Ovary (tissue), 10 donors: ENCODE measurements around the gene CACNA1S. TPM values are rescaled to one million over a fixed set of nuclear protein-coding genes. Genes with fewer than 3 reads are reported as not detected.

ENCODE experiments used
- DNase-seq, 5 donors: peaks; one replicate each; pipeline ENCODE4 v3.0.0-alpha.2; 2019 to 2020
- H3K27ac ChIP-seq, 2 donors: fragments of 200-600 bp; one replicate each; pipeline versions ENCODE4 v1.5.1 to v1.8.0; 2019 to 2022
- H3K27me3 ChIP-seq: fragments of 200-600 bp; one replicate; pipeline ENCODE4 v1.8.0; 2022
- H3K36me3 ChIP-seq: fragments of 200-600 bp; sonication (generic); one replicate; pipeline ENCODE4 v1.5.1; 2019
- H3K4me1 ChIP-seq: one replicate; pipeline ENCODE4 v1.8.1; 2013; ENCODE audit warnings: mild to moderate bottlenecking, moderate library complexity; ENCODE audit not compliant: insufficient read depth
- H3K4me3 ChIP-seq: fragments of 200-600 bp; sonication (generic); one replicate; pipeline ENCODE4 v1.5.1; 2017
- H3K9me3 ChIP-seq, 2 donors: fragments of 200-600 bp in 1 of 2; sonication (generic) in 1 of 2; one replicate each; pipeline versions ENCODE4 v1.5.1 to v1.8.1; 2013 to 2019; ENCODE audit warnings: mild to moderate bottlenecking in 1 of 2, moderate library complexity in 1 of 2
- EP300 ChIP-seq: sonication (generic); formaldehyde crosslinking; IDR thresholded peaks from one replicate; pipeline ENCODE4 v1.6.1; 2017; ENCODE audit warnings: antibody characterized with exemption
- POLR2A ChIP-seq: fragments of 450-650 bp; IDR thresholded peaks from one replicate; pipeline ENCODE4 v1.6.1; 2017; ENCODE audit warnings: antibody characterized with exemption, mild to moderate bottlenecking, moderate library complexity
- WGBS, 3 donors: extraction: QIAGEN DNeasy Blood & Tissue Kit in 1 of 3; methylation state at CpG; one replicate each; pipeline versions ENCODE4 v1.1.5 to v1.1.7; 2013 to 2017; 5-methylcytosine and 5-hydroxymethylcytosine counted together
- intact Hi-C, 4 donors: fragments of 100-400 bp; cut with DNase I; formaldehyde crosslinking; loops; one replicate each; pipeline versions ENCODE4 v1.11.0 to v1.15.1; 2022 to 2023
- long read RNA-seq, 3 donors: library from polyadenylated mRNA in 2 of 3; unstranded in 2 of 3; transcript quantifications; one replicate each; pipeline ENCODE4 v2.0.0 and lab custom pipeline, GENCODE V29; 2021 to 2026
- polyA plus RNA-seq, 2 donors: library from polyadenylated mRNA; stranded (reverse); fragments of 200-250 nt in 1 of 2; fragments of 350-450 nt in 1 of 2; fragmentation: Illumina TruSeq in 1 of 2; extraction: RNeasy Lipid Tissue Mini Kit (QIAGEN cat#74804) in 1 of 2; gene quantifications; one replicate each; pipeline ENCODE4 v1.2.3, GENCODE V29; 2013 to 2014
- total RNA-seq, 7 donors: library from RNA; depleted of rRNA in 2 of 7; stranded (reverse); fragments of >200 nt in 2 of 7; fragmentation: NEBNext Ultra II Directional in 3 of 7; extraction: Animal tissue kit (Norgen Biotek cat#: 25700) in 3 of 7; gene quantifications; one replicate each; pipeline versions ENCODE4 v1.1.0 to v1.2.4, GENCODE V29; 2016 to 2023
- TF ChIP-seq, protein P1 (sequence below), 3 donors: fragments of 450-650 bp in 2 of 3; fragments of 200-600 bp in 1 of 3; IDR thresholded peaks; one replicate each; pipeline versions ENCODE4 v1.5.1 to v1.8.0; 2016 to 2022; ENCODE audit warnings: antibody characterized with exemption in 3 of 3, mild to moderate bottlenecking in 1 of 3
- donor health status: DM: no; HTN: no; CAD: no; lungs with moderate emphysema.
- donor health status: DM: no; HTN: no; CAD: no.
- donor health status: Bipolar disorder and iron deficiency.
- donor health status: DM: yes; HTN: yes; CAD: no.
- donor health status: DM: no; HTN: no; CAD: no.
- donor health status: DM: yes; HTN: yes; CAD: no.

Gene CACNA1S
- under 1 TPM in 1 of 7 donors, not detected in 6; 0.05 TPM for total RNA-seq
- under 1 TPM; 0.01 to 0.05 TPM for polyA plus RNA-seq
- long read RNA-seq, donor 1: 0 reads
- long read RNA-seq, donor 2: 0 reads
- long read RNA-seq, donor 3: 0 reads

DNA sequence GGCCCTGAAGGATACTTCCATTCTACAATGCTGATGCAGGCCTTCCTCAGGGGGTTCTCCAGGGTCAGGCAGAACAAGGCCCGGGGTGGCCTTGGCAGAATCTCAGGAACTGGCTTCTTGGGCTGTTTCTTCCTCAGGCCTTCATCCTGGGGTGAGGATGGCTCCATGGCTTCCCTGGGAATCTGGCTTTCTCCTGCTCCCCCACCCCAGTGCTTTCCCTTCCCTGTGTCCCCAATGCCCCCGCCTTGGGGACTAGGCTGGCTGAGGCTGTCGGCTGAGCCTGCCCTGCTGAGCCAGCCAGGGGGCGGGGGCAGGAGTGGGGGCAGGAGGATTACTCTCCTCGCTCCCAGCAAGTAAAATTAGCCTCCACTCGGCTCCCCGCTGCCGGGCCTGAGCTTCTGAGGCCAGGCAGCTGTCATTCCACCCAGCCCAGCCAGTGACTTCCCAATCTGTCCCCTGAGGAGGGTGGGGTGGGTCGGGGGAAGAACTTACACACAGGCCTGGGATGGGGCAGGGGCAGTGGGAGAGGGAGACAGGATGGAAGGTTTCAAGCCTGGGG lies at the start of gene CACNA1S:
TSS of gene CACNA1S (minus strand) at position 254 of the 559 bp plus-strand sequence. CDS start at position 167, 87 bp downstream.
- Histone ChIP-seq H3K4me1 (no peaks in the 10 kb centered on the region), H3K27ac (no peak within 1 kb of the TSS), H3K9me3 (no peaks in the 10 kb centered on the region), H3K27me3 (no peaks in the 10 kb centered on the region), H3K36me3 (no peaks in the 10 kb centered on the region), H3K4me3 (no peak within 1 kb of the TSS)
- WGBS, 3 donors: 80 to 88% (median 87%) methylated on average over 9 of the region's 9 CpGs
- DNase-seq: no peak
- TF ChIP-seq EP300 (no peak), POLR2A (no peak)
- TF ChIP-seq, protein P1, sequence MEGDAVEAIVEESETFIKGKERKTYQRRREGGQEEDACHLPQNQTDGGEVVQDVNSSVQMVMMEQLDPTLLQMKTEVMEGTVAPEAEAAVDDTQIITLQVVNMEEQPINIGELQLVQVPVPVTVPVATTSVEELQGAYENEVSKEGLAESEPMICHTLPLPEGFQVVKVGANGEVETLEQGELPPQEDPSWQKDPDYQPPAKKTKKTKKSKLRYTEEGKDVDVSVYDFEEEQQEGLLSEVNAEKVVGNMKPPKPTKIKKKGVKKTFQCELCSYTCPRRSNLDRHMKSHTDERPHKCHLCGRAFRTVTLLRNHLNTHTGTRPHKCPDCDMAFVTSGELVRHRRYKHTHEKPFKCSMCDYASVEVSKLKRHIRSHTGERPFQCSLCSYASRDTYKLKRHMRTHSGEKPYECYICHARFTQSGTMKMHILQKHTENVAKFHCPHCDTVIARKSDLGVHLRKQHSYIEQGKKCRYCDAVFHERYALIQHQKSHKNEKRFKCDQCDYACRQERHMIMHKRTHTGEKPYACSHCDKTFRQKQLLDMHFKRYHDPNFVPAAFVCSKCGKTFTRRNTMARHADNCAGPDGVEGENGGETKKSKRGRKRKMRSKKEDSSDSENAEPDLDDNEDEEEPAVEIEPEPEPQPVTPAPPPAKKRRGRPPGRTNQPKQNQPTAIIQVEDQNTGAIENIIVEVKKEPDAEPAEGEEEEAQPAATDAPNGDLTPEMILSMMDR (IDR thresholded peaks at IDR 0.05): no peak
- intact Hi-C loops: loop anchor here in 2 of 4 donors (5.0 kb wide), 1 partner anchor 140 kb away; no protein-coding TSS in a partner anchor

DNA sequence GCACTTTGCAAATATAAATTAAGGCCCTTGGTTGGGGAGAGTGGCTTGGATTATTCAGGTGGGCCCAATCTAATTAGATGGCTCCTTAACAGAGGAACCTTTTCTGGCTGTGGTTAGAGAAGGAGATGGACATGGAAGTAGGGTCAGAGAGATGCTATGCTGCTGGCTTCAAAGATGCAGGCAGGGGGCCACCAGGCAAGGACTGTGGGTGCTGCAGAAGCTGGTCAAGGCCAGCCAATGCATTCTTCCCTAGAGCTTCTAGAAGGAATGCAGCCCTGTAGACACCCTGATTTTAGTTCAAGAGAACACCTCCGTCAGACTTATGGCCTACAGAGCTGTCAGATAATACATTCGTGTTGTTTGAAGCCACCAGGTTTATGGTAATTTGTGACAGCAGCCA lies 45.7 kb upstream of the CACNA1S start:
- H3K4me1 ChIP-seq: peaks cover 7% of the 10 kb centered on the region
- H3K27ac ChIP-seq: no peak overlapping the region
- no peak for DNase-seq
- H3K27me3 ChIP-seq: no peaks in the 10 kb centered on the region
- H3K4me3 ChIP-seq: no peak overlapping the region
- TF ChIP-seq, protein P1 (IDR thresholded peaks at IDR 0.05): no peak
- no peak for TF ChIP-seq EP300
- TF ChIP-seq POLR2A: no peak
- H3K36me3 ChIP-seq: no peaks in the 10 kb centered on the region
- 79 to 86% (median 82%) methylated on average over 2 of the region's 2 CpGs for WGBS, 3 donors
- intact Hi-C loops: no loop called here
- no peaks in the 10 kb centered on the region for H3K9me3 ChIP-seq

DNA sequence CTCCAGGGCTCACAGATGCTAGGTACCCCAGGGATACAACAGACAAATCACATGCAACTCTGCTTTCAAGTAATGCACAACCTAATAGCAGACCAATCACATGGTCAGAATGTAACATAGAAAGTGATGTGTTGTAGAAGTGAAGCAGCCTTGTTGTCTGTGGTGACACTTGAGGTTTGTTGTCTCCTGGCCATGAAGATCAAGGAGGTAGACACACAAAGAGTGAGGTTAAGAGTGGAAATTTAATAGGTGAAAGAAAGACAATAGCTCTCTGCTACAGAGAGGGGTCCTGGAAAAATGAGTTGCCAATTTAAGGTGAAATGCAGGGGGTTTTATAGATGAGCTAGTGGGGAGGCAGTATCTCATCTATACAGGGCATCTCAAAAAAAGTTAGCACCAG lies 44.6 kb upstream of the CACNA1S start:
- intact Hi-C loops: no loop called here
- no peak for DNase-seq
- Histone ChIP-seq H3K27me3 (no peaks in the 10 kb centered on the region), H3K4me1 (peaks cover 7% of the 10 kb centered on the region), H3K9me3 (no peaks in the 10 kb centered on the region), H3K36me3 (no peaks in the 10 kb centered on the region), H3K27ac (no peak overlapping the region), H3K4me3 (no peak overlapping the region)
- TF ChIP-seq EP300: no peak
- TF ChIP-seq, protein P1 (IDR thresholded peaks at IDR 0.05): no peak
- TF ChIP-seq POLR2A: no peak

DNA sequence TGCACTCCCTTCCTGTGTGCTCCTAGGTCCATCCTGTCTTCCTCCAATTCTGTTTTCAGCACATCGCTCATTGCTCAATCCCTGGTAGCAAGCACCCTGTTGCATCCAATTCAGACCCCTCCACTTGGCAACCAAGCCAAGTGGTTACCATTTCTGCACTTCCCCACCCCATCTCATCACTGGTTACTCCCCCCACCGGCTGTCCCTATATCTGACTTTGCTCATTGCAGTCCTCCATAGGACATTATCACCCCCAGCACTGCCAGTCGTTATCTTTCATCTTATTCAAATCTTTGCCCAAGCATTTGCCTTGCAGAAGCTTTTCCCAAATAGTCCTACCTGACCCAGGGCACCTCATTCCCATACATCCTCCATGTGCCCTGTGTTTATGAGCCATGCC lies 44.1 kb upstream of the CACNA1S start:
- Histone ChIP-seq H3K4me1 (peaks cover 7% of the 10 kb centered on the region), H3K9me3 (no peaks in the 10 kb centered on the region), H3K4me3 (no peak overlapping the region), H3K27ac (no peak overlapping the region), H3K36me3 (no peaks in the 10 kb centered on the region), H3K27me3 (no peaks in the 10 kb centered on the region)
- no peak for TF ChIP-seq POLR2A
- no peak for TF ChIP-seq EP300
- TF ChIP-seq, protein P1 (IDR thresholded peaks at IDR 0.05): no peak
- intact Hi-C loops: no loop called here
- 86 to 90% (median 86%) methylated on average over 3 of the region's 3 CpGs for WGBS, 3 donors
- DNase-seq: no peak
